ENCODE results near the gene PHF19.

Gene PHF19

DNA sequence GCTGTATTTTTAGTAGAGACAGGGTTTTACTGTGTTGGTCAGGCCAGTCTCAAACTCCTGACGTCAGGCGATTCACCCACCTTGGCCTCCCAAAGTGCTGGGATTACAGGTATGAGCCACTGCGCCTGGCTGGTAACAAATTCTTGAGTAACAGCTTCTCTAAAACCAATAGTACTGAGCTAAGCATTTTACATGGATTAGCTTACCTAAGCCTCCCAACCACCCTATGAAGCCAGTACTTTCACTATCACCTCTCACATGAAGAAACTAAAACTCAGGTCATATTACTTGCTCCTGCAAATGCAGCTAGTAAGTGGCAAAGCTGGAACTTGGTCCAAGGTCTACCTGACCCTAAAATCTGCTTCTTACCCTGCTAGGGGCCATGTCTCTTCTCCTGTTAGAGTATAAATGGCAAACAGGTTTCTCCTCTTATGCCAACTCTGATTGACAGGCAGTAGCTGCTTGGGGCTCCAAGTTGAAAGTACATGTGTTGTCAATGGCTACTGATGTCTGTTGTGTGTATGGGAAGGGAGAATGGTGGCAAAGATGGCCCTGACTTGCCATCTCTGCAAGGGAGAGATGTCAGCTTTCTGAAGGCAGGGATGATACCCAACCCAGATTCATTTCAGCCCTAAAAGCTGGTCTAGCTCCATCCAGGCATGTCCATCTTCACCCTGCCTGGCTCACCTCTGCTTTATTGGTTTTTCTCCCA, 4.0 kb downstream of the PHF19 start:
- DNase-seq = no peak

DNA sequence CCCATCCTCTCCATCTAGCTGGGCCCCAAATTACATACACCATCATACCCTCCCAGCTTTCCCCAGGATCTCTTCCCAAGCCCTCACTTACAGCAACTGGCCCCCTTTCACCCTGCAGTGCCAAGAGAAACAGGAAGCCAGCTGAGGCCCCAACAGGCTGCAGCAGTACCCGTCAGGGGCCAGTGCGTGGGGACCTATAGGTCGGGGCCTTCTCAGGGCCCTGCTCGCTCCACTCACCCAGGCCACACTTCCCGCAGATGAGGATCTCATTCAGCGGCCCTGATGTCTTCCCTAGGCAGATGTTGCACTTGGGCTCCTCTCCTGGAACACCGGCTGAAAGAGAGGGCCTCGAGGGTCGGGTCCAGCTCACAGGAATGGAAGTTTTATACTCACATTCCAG, 6.8 kb downstream of the PHF19 start:
- DNase-seq = no peak

DNA sequence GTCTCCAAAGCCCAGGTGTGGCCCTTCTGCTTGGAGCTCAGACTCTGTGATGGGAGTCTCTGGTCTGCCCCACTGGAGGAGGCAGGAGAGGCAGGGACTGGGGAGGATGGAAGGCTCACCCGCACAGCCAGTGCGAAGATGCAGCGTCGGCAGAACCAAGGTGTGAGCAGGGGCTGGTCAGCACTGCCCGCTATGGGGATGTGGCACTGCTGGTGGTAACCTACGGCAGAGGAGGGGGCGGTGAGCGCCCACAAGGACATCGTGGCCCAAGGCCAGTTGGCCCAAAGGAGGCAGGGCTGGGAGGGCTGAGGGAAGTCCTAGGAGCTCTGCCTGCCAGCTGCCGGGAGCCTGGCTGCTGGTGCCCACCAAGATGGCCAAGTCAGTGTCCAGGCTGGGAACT, 7.3 kb downstream of the PHF19 start:
- DNase-seq = no peak

DNA sequence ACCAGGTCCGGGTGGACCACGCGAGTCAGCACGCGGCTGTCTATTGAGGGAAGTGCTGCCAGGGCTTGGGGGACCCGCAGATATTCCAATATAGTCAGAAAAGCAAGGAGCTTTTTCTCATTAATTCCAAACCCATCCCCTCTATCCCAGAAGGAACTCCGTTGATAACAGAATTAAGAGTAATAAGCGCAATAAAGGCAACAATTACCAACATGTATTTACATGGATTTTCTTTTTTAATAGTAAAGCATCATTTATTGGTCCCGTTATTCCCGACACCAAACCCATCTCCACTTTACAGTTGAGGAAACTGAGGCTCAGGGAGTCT, 7.7 kb downstream of the PHF19 start:
- DNase-seq = no peak

DNA sequence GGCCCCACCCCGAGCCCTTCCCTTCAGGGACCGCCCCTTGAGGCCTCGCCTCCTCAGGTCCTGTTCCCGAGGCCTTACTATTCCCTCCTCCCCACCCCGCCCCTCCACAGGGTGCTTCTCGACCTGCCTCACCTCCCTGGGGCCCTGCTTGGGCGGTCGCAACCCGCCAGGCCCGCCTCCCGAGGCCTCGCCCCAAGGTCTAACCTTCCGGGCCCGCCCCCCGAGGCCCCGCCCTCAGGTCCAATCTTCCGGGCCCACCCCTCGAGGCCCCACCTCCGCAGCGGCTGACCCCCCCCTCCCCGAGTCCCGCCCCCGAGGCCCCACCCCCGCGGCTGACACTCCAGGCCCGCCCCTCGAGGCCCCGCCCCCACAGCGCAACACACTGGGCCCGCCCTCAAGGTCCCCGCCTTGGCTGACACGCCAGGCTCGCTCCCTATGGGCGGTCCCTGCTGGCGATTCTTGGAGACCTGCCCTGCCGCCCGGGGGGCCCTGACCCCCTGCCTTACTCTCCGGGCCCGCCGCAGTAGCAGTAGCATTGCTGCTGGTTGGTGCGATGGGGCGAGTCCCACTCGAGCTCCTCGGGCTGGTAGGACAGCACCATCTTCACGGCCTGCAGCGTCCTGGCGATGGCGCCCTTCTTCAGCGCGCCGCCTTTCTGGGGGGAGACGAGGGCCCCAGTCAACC, 8.2 kb downstream of the PHF19 start:
- DNase-seq = peak; percentile 87 to 95

DNA sequence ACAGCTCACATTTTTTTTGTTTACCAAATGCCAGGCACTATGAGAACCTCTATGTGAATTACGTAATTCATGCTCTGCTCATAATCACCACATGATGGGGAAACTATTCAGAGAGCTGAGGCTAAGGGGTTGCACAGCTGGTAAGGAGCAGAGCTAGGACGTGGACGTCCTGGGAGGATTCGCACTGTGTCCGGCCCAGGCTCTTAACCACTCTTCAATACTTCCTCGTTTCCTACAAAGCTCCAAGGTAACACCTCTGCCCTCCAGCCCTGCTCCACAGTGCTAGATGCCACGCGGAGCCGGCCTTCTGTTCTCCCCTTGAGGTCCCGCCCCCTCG, 8.7 kb downstream of the PHF19 start:
- DNase-seq = peak in 1 of 2 donors; percentile 64

DNA sequence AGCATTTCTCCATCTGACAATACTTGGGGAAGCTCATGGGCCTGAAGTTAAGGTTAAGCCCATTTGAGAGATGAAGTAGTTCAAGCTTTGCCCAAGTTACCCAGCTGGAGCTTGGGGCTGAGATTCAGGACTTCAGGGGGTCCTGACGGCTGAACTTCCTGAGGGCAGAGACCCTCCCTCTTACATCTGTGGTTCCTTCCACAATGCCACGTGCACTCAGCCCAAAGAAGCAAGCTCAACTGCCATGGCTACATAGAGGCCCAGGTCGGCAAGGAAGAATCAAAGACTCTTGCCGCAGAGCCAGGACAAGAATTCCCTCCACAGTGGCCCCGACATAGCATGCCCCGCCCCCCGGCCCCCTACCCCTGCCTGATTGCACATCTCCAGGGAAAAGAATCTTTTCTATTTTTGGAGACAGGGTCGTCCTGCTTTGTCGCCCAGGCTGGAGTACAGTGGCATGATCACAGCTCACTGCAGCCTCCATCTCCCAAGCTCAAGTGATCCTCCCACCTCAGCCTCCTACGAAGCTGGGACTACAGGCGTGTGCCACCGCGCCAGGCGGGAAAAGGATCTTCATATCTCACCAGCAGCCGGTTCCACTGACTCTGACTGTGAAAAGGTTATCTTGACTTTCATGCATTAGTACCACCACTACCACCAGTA, 9.2 kb downstream of the PHF19 start:
- no peak for DNase-seq

DNA sequence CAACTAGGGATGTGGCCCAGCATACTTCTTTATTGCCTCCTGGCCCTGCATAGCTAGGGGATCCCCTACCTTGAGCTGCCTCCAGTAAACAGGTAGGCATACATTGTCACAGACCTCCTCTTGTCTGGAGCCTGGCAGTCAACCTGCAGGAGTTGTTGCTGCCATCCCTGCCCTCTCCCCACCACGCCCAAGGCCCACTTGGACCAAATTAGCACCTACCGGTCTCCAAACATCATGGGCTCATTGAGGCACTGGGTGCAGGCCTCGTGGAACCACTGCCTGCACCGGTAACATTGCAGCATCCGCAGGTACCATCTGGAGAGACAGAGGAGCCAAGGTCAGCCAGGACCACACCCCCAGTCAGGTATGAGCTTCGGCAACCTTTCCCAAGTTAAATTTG, 10.3 kb downstream of the PHF19 start:
- DNase-seq = no peak

DNA sequence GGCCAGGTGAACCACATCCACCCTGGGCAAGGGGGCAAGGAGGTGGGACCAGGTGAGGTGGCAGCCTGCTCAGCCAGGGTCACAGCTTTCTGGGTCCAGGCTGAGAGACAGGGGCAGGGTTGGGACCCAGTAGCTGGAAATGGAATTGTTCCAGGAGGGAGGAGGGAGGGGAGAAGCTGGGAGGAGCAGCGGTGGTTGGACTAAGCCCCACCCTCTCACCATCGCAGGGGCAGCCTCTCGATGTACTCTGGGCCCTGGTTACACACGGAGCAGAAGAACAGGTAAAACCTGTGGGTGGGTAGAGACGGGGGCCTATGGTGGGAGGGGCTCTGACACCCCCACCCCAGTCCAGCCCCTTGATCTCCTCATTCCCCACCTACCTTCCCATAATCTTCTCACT, 11.2 kb downstream of the PHF19 start:
- DNase-seq = no peak

DNA sequence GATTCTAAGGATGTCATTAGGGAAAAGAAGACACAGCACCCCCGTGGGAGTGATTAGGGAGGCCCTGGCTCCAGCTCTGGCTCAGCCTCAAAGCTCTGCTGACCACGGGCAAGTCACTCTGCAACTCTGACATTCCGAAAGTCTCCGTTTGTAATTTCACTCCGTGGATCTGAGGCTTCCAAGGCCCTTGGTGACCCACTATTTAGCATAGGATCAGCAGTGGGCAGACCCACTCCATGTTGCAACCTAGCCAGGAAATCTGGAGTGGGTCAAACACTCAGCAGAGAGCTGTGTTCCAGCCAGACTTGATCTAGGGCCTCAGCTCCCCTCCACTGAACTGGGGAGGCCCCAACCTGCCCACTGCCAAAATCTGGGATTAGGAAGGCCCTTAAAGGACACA, 11.8 kb downstream of the PHF19 start:
- no peak for DNase-seq

DNA sequence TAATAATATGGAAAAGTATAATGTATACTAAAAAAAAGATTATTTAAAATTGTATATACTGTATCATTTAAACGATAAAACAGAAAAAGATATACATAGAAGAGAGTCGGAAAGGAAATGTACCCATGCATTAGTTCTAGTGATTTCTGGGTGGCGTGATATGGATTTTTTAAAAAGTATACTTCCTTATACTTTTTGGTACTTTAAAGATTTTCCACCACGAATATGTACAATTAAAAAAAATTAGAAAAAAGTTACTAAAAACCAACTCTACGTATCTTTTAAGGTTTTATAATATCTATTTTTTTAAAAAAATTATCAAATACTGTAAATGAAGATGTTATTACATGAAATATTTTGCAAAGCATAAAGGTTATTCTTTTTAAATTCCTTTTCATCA, 12.3 kb downstream of the PHF19 start:
- no peak for DNase-seq

DNA sequence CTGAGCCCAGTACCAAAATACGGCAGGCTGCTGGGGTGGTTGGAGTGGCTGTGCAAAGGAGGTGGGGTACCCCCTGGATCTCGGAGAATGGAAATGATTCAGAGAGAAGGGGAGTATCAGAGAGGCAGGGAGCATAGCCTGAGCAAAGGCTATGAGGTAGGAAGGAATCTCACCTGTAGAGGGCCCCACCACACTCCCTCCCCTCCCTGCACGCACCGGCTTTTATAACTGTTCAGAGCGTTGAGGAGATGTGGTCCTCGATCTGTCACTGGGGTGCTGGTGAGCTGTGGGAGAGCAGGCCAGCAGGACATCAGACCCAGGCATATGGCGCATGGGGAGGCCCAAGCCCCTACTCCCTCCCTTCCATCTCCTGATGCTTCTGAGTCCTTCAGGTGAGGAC, 13.2 kb downstream of the PHF19 start:
- DNase-seq = no peak

DNA sequence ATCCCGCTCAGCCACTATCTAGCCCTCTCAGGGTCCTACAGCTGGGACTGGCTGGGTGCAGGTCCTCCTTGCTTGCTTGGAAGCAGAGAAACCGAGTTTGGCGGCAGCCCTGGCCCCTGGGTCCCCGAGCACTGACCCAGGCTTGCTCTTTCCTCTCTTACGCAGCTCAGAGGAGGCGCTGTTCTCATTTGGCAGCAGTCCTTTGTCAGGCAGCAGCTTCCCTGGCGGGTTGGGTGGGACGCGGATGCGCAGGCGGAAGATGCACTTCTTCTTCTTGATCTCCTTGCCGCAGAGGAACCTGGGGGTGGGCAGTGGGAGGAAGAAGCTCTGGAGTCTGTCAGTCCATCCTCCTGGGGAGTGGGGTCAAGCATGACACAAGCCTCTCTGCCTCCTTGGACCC, 14.5 kb downstream of the PHF19 start:
- DNase-seq = no peak

DNA sequence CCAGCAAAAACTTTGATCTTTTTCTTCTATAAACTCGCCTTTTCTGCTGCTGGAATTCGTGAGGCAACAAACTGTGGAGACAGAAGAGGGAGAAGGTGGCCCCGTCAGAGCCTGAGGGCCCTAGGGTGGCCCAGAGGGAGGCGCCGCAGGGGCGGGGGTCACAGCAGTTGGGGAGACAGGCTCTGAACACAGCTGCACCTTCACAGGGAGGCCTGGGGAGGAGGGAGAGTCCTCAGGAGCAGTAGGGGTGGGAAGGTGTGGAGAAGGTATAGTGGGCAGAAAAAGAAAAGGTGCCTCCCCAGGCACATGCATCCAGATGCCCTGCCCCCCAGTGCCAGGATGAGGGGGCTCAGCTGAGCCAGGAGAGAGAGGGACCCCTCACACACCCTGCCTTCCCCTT, 15.1 kb downstream of the PHF19 start:
- DNase-seq = no peak

DNA sequence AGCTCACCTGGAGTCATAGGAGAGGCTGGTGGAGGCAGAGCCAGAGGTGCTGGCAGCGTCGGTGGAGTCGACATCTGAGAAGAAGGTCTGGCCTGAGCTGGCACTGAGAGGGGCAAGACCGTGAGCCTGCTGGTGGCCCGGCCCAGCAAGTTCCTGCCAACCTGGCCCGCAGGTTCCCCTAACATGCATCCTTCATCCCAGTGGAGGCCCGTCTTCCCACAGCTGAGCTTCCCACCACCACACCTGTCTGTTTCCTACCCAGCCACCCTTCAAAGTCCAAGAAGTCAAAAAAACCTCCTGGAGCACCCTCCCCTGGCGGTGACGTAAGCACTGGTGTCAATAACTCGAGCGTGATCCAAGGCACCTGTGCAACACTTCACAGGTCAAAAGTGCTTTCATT, 16.9 kb downstream of the PHF19 start:
- DNase-seq = no peak

DNA sequence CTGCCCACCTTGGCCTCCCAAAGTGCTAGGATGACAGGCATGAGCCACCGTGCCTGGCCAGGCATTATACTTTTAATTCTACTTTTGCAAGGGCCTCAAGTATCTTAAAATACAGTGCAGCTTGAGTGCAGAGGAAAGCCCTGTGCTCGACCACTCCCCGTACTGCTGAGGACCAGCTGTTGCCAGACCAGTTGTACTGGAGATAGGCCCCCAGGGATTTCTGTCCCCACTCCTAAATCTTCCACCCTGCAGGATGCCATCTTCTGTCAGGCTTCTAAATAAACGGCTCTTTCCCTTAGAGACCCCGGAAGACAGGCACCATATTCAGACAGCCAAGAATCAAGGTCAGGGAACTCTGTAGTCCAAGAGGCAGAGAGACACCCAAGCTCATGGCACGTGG, 17.6 kb downstream of the PHF19 start:
- DNase-seq = no peak

DNA sequence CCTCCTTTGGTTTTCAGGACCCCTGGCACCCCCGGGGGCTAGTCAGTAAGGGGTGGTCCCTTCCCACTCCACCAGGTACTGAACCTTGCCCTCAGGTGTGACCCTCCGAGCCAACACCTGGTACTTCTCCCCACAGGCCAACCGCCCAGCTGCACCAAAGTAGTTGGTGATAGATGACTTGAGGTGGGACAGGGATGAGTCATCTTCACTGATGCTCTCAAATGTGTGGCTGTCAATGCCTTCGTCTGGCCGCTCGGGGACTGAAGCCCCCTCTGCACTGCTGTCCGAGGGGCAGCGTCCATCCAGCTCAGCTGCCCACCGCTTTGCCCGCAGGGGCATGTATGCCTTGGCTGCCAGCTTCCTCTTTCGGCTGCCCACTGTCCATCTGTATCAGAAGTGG, 19.1 kb downstream of the PHF19 start:
- no peak for DNase-seq

DNA sequence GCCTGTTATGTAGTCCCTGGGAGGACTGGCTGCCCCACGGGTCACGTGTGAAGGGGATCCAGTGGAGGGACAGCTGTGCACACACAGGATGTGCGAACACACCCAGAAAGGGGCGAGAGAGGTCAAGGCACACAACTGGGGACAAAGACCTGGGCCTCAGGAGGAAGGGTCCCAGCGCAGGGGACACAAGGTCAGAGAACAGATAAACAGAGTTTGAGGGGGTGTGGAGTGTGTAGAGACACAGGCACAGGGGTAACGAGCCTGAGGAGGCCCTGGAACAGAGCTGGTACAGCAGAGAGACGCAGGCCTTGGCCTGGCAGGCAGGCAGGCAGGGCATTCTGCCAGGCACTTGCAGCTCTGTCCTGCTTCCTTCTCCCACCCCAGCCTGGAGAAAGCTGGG, 19.5 kb downstream of the PHF19 start:
- no peak for DNase-seq

DNA sequence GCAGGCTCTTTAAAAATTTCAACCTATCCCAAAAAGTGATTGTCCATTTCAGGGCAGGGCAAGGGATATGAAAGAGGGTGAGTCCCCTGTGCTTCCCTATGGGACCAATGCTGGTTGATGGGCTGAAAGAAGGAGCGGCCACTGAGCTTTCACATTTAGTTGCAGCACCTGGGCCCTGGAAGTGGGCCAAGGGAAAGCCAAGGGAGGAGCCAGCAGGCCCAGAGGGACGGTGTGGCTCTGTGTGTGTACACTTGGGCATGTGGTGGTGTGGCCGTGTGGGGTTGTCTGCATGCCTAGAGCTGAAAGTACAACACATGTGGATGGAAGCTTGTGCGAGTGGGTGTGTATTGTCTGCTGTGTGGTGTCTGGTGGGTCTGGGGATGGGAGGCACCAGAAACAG, 20.3 kb downstream of the PHF19 start:
- DNase-seq = no peak

DNA sequence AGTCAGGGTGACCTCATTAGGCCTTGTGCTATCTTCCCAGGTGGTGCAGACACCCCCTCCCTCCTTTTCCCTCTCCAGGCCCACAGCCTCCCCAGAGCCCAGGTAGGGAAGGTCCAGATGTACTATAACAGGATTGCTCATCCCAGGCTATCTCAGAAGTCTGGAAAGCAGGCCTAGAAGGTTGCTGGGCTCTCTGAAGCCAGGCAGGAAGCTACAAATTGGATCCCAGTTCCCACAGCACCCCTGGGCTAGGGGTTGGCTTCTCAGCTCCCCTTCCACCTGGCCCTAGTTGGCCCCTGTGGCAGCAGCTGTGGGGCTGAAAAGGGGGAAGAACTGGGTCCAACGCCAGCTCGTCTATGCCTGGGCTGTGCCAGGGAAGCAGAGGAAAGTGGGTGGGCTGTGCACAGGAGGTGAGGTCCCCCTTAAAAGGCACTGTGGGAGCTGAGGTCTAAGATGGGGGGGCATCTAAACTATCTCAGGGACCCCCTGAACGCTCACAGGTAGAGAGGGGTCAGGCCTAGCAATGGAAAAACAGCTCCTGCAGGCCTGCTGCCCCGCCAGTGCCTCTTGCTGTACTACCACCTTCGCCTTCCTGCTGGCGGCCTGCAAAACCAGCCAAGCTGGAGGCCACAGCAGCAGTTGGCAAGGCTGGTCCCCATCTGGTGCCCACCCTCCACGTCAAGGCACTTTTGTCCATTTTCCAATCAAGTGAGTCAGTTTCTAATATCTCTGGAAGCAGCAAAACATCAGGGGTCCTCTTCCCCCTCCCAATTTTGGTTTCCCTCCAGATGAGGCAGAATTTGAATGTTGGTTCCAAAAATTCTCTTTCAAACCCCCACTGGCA, 20.9 kb downstream of the PHF19 start:
- no peak for DNase-seq

DNA sequence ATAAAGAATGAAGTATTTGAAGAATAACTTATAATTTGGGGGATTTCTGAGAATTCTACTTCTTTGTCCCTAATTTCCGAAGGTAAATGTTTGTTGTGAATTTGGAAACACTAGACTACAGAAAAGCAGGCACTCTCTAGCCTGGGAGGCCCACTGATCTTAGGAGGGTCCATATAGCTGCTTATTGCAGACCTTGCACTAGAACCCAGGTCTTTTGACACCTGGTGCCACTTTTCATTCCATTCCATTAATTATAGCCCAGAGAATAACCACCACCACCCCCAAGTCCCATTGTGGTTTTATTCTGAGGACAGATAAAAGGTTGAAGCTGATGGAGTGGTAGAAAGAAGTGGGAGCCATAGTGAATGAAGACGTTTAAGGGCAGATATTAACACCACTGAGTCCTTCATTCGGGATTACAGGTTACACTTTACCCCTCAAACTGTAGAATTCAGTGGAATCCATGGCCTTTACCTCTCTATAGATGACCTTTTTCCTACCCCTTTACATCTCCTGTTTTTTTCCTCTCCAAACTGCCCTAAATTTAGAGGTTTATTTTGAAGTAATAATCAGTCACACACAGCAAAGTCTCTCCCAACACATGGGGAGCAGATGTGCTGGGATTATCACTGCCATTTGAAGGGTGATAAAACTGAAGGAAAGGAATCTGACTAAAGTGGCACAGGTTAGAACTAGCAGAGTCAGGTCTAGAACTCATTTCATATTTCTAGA, 22.2 kb downstream of the PHF19 start:
- DNase-seq = no peak

DNA sequence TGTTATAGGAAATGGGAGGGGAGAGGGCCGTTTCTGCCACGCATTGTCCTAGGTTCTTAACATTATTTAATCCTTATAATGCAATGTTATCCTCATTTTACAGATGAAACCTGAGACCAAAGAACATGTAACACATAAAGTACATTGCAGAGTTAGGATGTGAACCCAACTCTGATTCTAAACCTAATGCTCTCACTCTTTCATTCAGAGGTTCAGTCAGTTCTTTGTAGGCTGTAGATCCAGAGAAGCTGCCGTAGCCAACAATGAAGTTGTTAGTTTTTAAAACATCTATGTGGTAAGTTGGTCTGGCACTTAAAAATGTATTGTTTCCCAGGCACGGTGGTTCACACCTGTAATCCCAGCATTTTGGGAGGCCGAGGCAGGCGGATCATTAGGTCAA, 23.8 kb downstream of the PHF19 start:
- DNase-seq = no peak

All from bone marrow (tissue), 2 donors.